ENCODE measurements around the gene OCLN. TPM values are rescaled to one million over a fixed set of nuclear protein-coding genes. Genes with fewer than 3 reads are reported as not detected.

The OCLN gene
- total RNA-seq, 1 experiment from 2014 or later, result 35.4 TPM

DNA sequence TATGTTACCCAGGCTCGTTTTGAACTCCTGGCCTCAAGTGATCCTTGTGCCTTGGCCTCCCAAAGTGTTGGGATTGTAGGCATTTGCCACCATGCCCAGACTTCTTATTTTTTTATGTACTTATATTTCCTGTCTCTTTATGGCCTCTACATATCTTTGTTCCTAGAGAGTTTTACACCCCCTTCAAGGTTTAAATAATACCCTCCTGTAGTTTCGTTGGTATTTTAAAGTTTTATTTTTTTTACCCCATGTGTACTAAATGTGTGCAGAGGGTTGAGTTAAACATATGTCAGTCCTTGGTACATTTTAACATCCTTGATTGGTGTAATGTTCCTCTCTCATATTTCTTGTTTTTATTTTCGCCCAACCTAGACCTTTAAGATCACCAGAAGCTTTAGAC, 29.4 kb downstream of the OCLN start:
- Histone ChIP-seq H3K9me2 (replicated peaks; ENCODE audit: low read length) (no peaks in the 10 kb centered on the region), H4K20me1 (ENCODE audit: low read length) (no peaks in the 10 kb centered on the region), H3K4me3 (ENCODE audit: low read length) (no peak overlapping the region), H3K36me3 (ENCODE audit: low read depth, low read length) (peaks cover 7% of the 10 kb centered on the region), H3K9ac (ENCODE audit: low read length) (no peak overlapping the region), H3F3A (ENCODE audit: low read length, unreplicated experiment) (no peaks in the 10 kb centered on the region), H3K4me2 (ENCODE audit: low read length) (peak overlapping the region; percentile 32; the same call in 1 of the 2 replicates), H3K27me3 (ENCODE audit: low read length) (no peaks in the 10 kb centered on the region), H3K9me3 (ENCODE audit: low read length) (no peaks in the 10 kb centered on the region), H2AFZ (ENCODE audit: low read length) (no peak overlapping the region), H3K27ac (ENCODE audit: low read length) (peak overlapping the region; percentile 96), H3K79me2 (ENCODE audit: low read length) (peaks cover 56% of the 10 kb centered on the region), H3K4me1 (ENCODE audit: insufficient read depth, low read length) (peaks cover 68% of the 10 kb centered on the region)
- intact Hi-C loops (cut with micrococcal nuclease), result no loop called here
- TF ChIP-seq EZH2phosphoT487 (IDR thresholded peaks at IDR 0.05; ENCODE audit: borderline replicate concordance, low read length) (no peak), CTCF (conservative IDR thresholded peaks at IDR 0.05; ENCODE audit: low read depth, low read length) (no peak)
- no TSS peak for BruUV-seq (replicated peaks)
- ChIA-PET POLR2A (ENCODE audit: unreplicated experiment) (no interaction called here), CTCF (no interaction called here)
- no peak for DNase-seq
- no peak for ATAC-seq

DNA sequence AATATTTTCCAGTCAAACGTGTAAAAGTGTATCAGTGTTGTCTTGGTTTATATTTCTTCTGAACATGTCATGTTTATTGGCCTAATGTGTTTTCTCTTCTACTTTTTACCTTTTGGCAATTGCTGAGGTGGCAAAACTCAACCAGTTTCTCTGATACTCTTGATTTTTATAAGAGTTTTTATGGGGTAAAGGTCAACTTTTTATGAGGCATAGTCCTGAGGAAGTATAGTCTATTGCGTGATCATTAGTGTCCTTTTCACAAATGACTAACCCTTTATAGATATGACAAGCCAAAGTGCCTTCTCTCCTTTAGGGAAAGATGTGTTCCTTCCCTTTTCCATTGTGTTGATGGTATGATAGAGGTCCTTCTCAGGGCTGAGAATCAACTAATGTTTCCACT, 32.9 kb downstream of the OCLN start:
- Histone ChIP-seq H3K4me2 (ENCODE audit: low read length) (peak overlapping the region; percentile 64), H4K20me1 (ENCODE audit: low read length) (no peaks in the 10 kb centered on the region), H3K4me3 (ENCODE audit: low read length) (no peak overlapping the region), H3K27me3 (ENCODE audit: low read length) (no peaks in the 10 kb centered on the region), H3K9me3 (ENCODE audit: low read length) (no peaks in the 10 kb centered on the region), H2AFZ (ENCODE audit: low read length) (no peak overlapping the region), H3K4me1 (ENCODE audit: insufficient read depth, low read length) (peaks cover 58% of the 10 kb centered on the region), H3K9me2 (replicated peaks; ENCODE audit: low read length) (no peaks in the 10 kb centered on the region), H3F3A (ENCODE audit: low read length, unreplicated experiment) (no peaks in the 10 kb centered on the region), H3K79me2 (ENCODE audit: low read length) (peaks cover 61% of the 10 kb centered on the region), H3K27ac (ENCODE audit: low read length) (peak overlapping the region; percentile 96), H3K36me3 (ENCODE audit: low read depth, low read length) (peaks cover 7% of the 10 kb centered on the region), H3K9ac (ENCODE audit: low read length) (peak overlapping the region; percentile 63)
- POLR2A ChIA-PET (ENCODE audit: unreplicated experiment), result no interaction called here
- DNase-seq (peak; percentile 87), ATAC-seq (peak; percentile 71)
- CTCF ChIA-PET, result no interaction called here
- no peak for TF ChIP-seq EZH2 (IDR thresholded peaks at IDR 0.05; ENCODE audit: low read length, unreplicated experiment)
- no peak for TF ChIP-seq CTCF (conservative IDR thresholded peaks at IDR 0.05; ENCODE audit: low read depth, low read length)
- TF ChIP-seq EZH2phosphoT487 (IDR thresholded peaks at IDR 0.05; ENCODE audit: borderline replicate concordance, low read length), result no peak
- intact Hi-C loops (cut with micrococcal nuclease), result no loop called here
- no TSS peak for BruUV-seq (replicated peaks)

DNA sequence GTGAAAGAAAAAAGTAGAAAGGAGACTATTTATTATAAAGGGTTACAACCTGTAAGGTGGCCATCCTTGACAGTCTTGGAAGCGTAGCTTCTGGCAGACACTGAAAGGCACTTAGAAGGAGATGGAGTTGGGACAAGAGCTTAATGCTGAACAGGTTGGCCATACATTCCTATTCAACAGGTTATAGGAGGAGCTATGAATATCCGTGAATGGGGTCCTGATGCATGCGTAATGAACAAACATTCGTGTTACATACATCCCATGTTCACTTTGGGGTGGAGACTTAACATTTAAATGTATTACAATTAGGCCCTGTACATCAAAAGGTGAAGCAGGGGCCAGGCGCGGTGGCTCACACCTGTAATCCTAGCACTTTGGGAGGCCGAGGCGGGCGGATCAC, 34.1 kb downstream of the OCLN start:
- ChIA-PET CTCF (no interaction called here), POLR2A (ENCODE audit: unreplicated experiment) (interaction anchor here (0.8 kb wide), 1 partner anchor 114 kb away, joined by 7 read pairs; no protein-coding TSS in a partner anchor)
- peaks cover 7% of the 10 kb centered on the region for H3K36me3 ChIP-seq (ENCODE audit: low read depth, low read length)
- no peaks in the 10 kb centered on the region for H3K27me3 ChIP-seq (ENCODE audit: low read length)
- H3K9me2 ChIP-seq (replicated peaks; ENCODE audit: low read length), result no peaks in the 10 kb centered on the region
- H3F3A ChIP-seq (ENCODE audit: low read length, unreplicated experiment), result no peaks in the 10 kb centered on the region
- H3K4me2 ChIP-seq (ENCODE audit: low read length), result no peak overlapping the region
- no peaks in the 10 kb centered on the region for H3K9me3 ChIP-seq (ENCODE audit: low read length)
- H3K9ac ChIP-seq (ENCODE audit: low read length), result no peak overlapping the region; the same call in 1 of the 2 replicates
- no peaks in the 10 kb centered on the region for H4K20me1 ChIP-seq (ENCODE audit: low read length)
- H3K4me1 ChIP-seq (ENCODE audit: insufficient read depth, low read length), result peaks cover 48% of the 10 kb centered on the region
- ATAC-seq, result no peak
- H2AFZ ChIP-seq (ENCODE audit: low read length), result no peak overlapping the region
- H3K79me2 ChIP-seq (ENCODE audit: low read length), result peaks cover 69% of the 10 kb centered on the region
- no peak for DNase-seq
- BruUV-seq (replicated peaks), result no TSS peak
- peak overlapping the region; percentile 96 for H3K27ac ChIP-seq (ENCODE audit: low read length)
- TF ChIP-seq CTCF (conservative IDR thresholded peaks at IDR 0.05; ENCODE audit: low read depth, low read length), result no peak
- TF ChIP-seq EZH2 (IDR thresholded peaks at IDR 0.05; ENCODE audit: low read length, unreplicated experiment), result no peak
- TF ChIP-seq EZH2phosphoT487 (IDR thresholded peaks at IDR 0.05; ENCODE audit: borderline replicate concordance, low read length), result no peak
- no peak overlapping the region for H3K4me3 ChIP-seq (ENCODE audit: low read length)
- intact Hi-C loops (cut with micrococcal nuclease), result no loop called here

Measured in PC-3 (cell line).